OCI-LY3 (cell line): ENCODE data around the gene COL26A1.

Experiments
- H2AFZ ChIP-seq: fragments of 200-600, 300-600 bp; shearing (Covaris generic); 2 replicates; pipeline ENCODE4 v1.6.0; 2014; ENCODE audit warnings: antibody characterized with exemption, low read depth, low read length
- H3K27ac ChIP-seq: fragments of 200-600, 300-600 bp; sonication (generic); 2 replicates; pipeline ENCODE4 v1.5.1; 2014; ENCODE audit warnings: mild to moderate bottlenecking, low read length, moderate library complexity, mixed read lengths
- H3K27me3 ChIP-seq: fragments of 200-600, 300-600 bp; sonication (generic); 2 replicates; pipeline ENCODE4 v1.6.1; 2014; ENCODE audit warnings: low read depth, low read length, mixed read lengths
- H3K36me3 ChIP-seq: fragments of 200-600, 300-600 bp; sonication (generic); replicated peaks from 2 replicates; pipeline ENCODE3; 2014; ENCODE audit warnings: low read depth, low read length, mixed read lengths
- H3K4me1 ChIP-seq: fragments of 300-600, 200-600 bp; sonication (generic); 2 replicates; pipeline ENCODE4 v1.6.1; 2014; ENCODE audit warnings: low read length, mixed read lengths
- H3K4me2 ChIP-seq: fragments of 200-600, 300-600 bp; sonication (generic); 2 replicates; pipeline ENCODE4 v1.6.1; 2014; ENCODE audit warnings: low read length, mixed read lengths
- H3K4me3 ChIP-seq: fragments of 300-600, 200-600 bp; sonication (generic); 2 replicates; pipeline ENCODE4 v1.5.1; 2014; ENCODE audit warnings: antibody characterized with exemption, mild to moderate bottlenecking, low read length, moderate library complexity
- H3K79me2 ChIP-seq: fragments of 300-600, 200-600 bp; shearing (Covaris generic); 2 replicates; pipeline ENCODE4 v1.6.1; 2014; ENCODE audit warnings: mild to moderate bottlenecking, low read length, mixed read lengths
- H3K9ac ChIP-seq: fragments of 300-600, 200-600 bp; shearing (Covaris generic); 2 replicates; pipeline ENCODE4 v1.6.0; 2014; ENCODE audit warnings: mild to moderate bottlenecking, low read length, moderate library complexity
- H3K9me3 ChIP-seq: fragments of 200-600, 300-600 bp; shearing (Covaris generic); 2 replicates; pipeline ENCODE4 v1.6.1; 2014; ENCODE audit warnings: low read length, mixed read lengths; ENCODE audit not compliant: insufficient read depth
- H4K20me1 ChIP-seq: fragments of 200-600, 300-600 bp; sonication (generic); 2 replicates; pipeline ENCODE4 v1.6.1; 2016; ENCODE audit warnings: low read length, mixed read lengths; ENCODE audit not compliant: insufficient read depth
- CTCF ChIP-seq: fragments of 200-600, 300-600 bp; sonication (generic); IDR thresholded peaks from 2 replicates; pipeline ENCODE4 v1.5.1; 2014; ENCODE audit warnings: antibody characterized with exemption, low read length, low read depth
- EZH2phosphoT487 ChIP-seq: fragments of 200-600 bp; shearing (Covaris generic); IDR thresholded peaks from 2 replicates; pipeline ENCODE4 v1.6.1; 2018; ENCODE audit warnings: antibody characterized with exemption, mixed run types, low read depth

Gene COL26A1

GRCh38 chr7:101386177-101386557, 23.5 kb downstream of the COL26A1 start:
- H3K27ac ChIP-seq: no peak overlapping the region
- H3K4me1 ChIP-seq: peaks cover 9% of the 10 kb centered on the region
- H3K36me3 ChIP-seq: no peaks in the 10 kb centered on the region

GRCh38 chr7:101386558-101387231, 24.0 kb downstream of the COL26A1 start:
- no peaks in the 10 kb centered on the region for H3K9me3 ChIP-seq
- TF ChIP-seq EZH2phosphoT487 (no peak), CTCF (no peak)
- no peak overlapping the region for H3K4me3 ChIP-seq
- H3K36me3 ChIP-seq: no peaks in the 10 kb centered on the region
- H2AFZ ChIP-seq: no peak overlapping the region
- H4K20me1 ChIP-seq: no peaks in the 10 kb centered on the region
- H3K27me3 ChIP-seq: peaks cover 5% of the 10 kb centered on the region; the same call in 1 of the 2 replicates
- no peak overlapping the region for H3K27ac ChIP-seq
- no peak overlapping the region for H3K4me2 ChIP-seq
- H3K79me2 ChIP-seq: no peaks in the 10 kb centered on the region
- no peak overlapping the region for H3K9ac ChIP-seq
- H3K4me1 ChIP-seq: peaks cover 12% of the 10 kb centered on the region

More at GRCh38 chr7:101386177-101386557, 23.5 kb downstream of the COL26A1 start:
- H2AFZ ChIP-seq: no peak overlapping the region
- H3K27me3 ChIP-seq: peaks cover 6% of the 10 kb centered on the region; the same call in 1 of the 2 replicates
- TF ChIP-seq EZH2phosphoT487: no peak
- no peak for TF ChIP-seq CTCF
- H4K20me1 ChIP-seq: no peaks in the 10 kb centered on the region
- H3K4me2 ChIP-seq: no peak overlapping the region
- H3K79me2 ChIP-seq: no peaks in the 10 kb centered on the region
- no peak overlapping the region for H3K4me3 ChIP-seq
- no peaks in the 10 kb centered on the region for H3K9me3 ChIP-seq
- no peak overlapping the region for H3K9ac ChIP-seq

GRCh38 chr7:101390901-101391301, 28.2 kb downstream of the COL26A1 start:
- Histone ChIP-seq H3K27me3 (peaks cover 9% of the 10 kb centered on the region), H2AFZ (peak overlapping the region; percentile 95), H3K36me3 (no peaks in the 10 kb centered on the region), H3K79me2 (no peaks in the 10 kb centered on the region), H3K4me3 (peak overlapping the region; percentile 21), H4K20me1 (no peaks in the 10 kb centered on the region), H3K4me1 (peaks cover 23% of the 10 kb centered on the region), H3K4me2 (peak overlapping the region; percentile 53), H3K9me3 (no peaks in the 10 kb centered on the region), H3K9ac (peak overlapping the region; percentile 27; the same call in 1 of the 2 replicates), H3K27ac (0 out of 2 replicates have a peak overlapping the region, but pooled peaks have one; percentile 15)
- TF ChIP-seq EZH2phosphoT487 (no peak), CTCF (no peak)

GRCh38 chr7:101391991-101392390, 29.3 kb downstream of the COL26A1 start:
- Histone ChIP-seq H4K20me1 (no peaks in the 10 kb centered on the region), H3K36me3 (no peaks in the 10 kb centered on the region), H3K4me1 (peaks cover 23% of the 10 kb centered on the region), H3K9me3 (no peaks in the 10 kb centered on the region), H3K27ac (no peak overlapping the region), H2AFZ (no peak overlapping the region), H3K4me2 (no peak overlapping the region), H3K9ac (no peak overlapping the region), H3K79me2 (no peaks in the 10 kb centered on the region), H3K27me3 (peaks cover 16% of the 10 kb centered on the region), H3K4me3 (no peak overlapping the region)
- TF ChIP-seq CTCF (no peak), EZH2phosphoT487 (no peak)
